Neutrophil (primary cell): ENCODE results near the gene SLC9B1.

Experiments used
- H3K27ac ChIP-seq: fragments of 200-600 bp; sonication (generic); 2 replicates; pipeline ENCODE4 v1.5.1; 2016; ENCODE audit warnings: mild to moderate bottlenecking, moderate library complexity
- H3K27me3 ChIP-seq: fragments of 200-600 bp; sonication (generic); 2 replicates; pipeline ENCODE4 v1.6.0; 2016; ENCODE audit warnings: mild to moderate bottlenecking
- H3K36me3 ChIP-seq: fragments of 200-600 bp; sonication (generic); 2 replicates; pipeline ENCODE4 v1.5.1; 2017
- H3K4me1 ChIP-seq, 2 experiments: fragments of 200-600 bp in 1 of 2; sonication (generic) in 1 of 2; 1 replicate in 1 of 2; 2 replicates in 1 of 2; pipeline versions ENCODE4 v1.5.1 to v1.6.1; 2013 to 2016; ENCODE audit warnings: low read depth in 1 of 2, low read length in 1 of 2, mild to moderate bottlenecking in 1 of 2, moderate library complexity in 1 of 2; ENCODE audit not compliant: control insufficient read depth in 1 of 2, insufficient read depth in 1 of 2
- H3K4me3 ChIP-seq, 2 experiments: fragments of 200-600 bp in 1 of 2; sonication (generic) in 1 of 2; 1 replicate in 1 of 2; 2 replicates in 1 of 2; pipeline ENCODE4 v1.5.1; 2013 to 2016; ENCODE audit warnings: low read depth in 1 of 2, low read length in 1 of 2, mild to moderate bottlenecking in 1 of 2, moderate library complexity in 1 of 2
- H3K9me3 ChIP-seq: fragments of 200-600 bp; sonication (generic); 2 replicates; pipeline ENCODE4 v1.5.1; 2016
- CTCF ChIP-seq: fragments of 200-600 bp; sonication (generic); IDR thresholded peaks from 2 replicates; pipeline ENCODE4 v1.5.1; 2016; ENCODE audit warnings: antibody characterized with exemption

The SLC9B1 gene

GRCh38 chr4:103019308-103020124 is at the start of gene SLC9B1:
TSS of gene SLC9B1 (minus strand) at chr4:103019705. CDS start at chr4:102991711, 27,994 bp downstream.
- peak within 1 kb of the TSS; percentile 62 to 64 for H3K4me3 ChIP-seq
- peaks cover 3% of the 10 kb centered on the region for H3K27me3 ChIP-seq
- TF ChIP-seq CTCF, result no peak

GRCh38 chr4:103067841-103068547 is 48.5 kb upstream of the SLC9B1 start:
- Histone ChIP-seq H3K27me3 (no peaks in the 10 kb centered on the region), H3K27ac (no peak overlapping the region), H3K4me1 (no peaks in the 10 kb centered on the region), H3K9me3 (no peaks in the 10 kb centered on the region), H3K36me3 (no peaks in the 10 kb centered on the region), H3K4me3 (no peak overlapping the region)
- TF ChIP-seq CTCF, result no peak

More at GRCh38 chr4:103019308-103020124, at the start of gene SLC9B1:
- Histone ChIP-seq H3K27ac (peak within 1 kb of the TSS; percentile 82), H3K36me3 (no peaks in the 10 kb centered on the region), H3K4me1 (peaks cover 6 to 8% of the 10 kb centered on the region in 2 experiments), H3K9me3 (no peaks in the 10 kb centered on the region)

- H3K4me1 ChIP-seq, result no peaks in the 10 kb centered on the region
- H3K36me3 ChIP-seq, result no peaks in the 10 kb centered on the region
- H3K9me3 ChIP-seq, result no peaks in the 10 kb centered on the region
- TF ChIP-seq CTCF, result no peak
- H3K4me3 ChIP-seq, result no peak overlapping the region
- no peaks in the 10 kb centered on the region for H3K27me3 ChIP-seq
- no peak overlapping the region for H3K27ac ChIP-seq
Observed at GRCh38 chr4:103060453-103061148, 41.1 kb upstream of the SLC9B1 start.

- no peaks in the 10 kb centered on the region for H3K9me3 ChIP-seq
- TF ChIP-seq CTCF, result no peak
Observed at GRCh38 chr4:103054030-103054429, 34.5 kb upstream of the SLC9B1 start.

GRCh38 chr4:103052779-103053178 is 33.3 kb upstream of the SLC9B1 start:
- H3K27ac ChIP-seq, result no peak overlapping the region
- no peaks in the 10 kb centered on the region for H3K36me3 ChIP-seq
- no peak overlapping the region for H3K4me3 ChIP-seq
- no peaks in the 10 kb centered on the region for H3K9me3 ChIP-seq
- H3K27me3 ChIP-seq, result no peaks in the 10 kb centered on the region
- TF ChIP-seq CTCF, result no peak
- H3K4me1 ChIP-seq, result no peaks in the 10 kb centered on the region

More at GRCh38 chr4:103054030-103054429, 34.5 kb upstream of the SLC9B1 start:
- Histone ChIP-seq H3K4me1 (no peaks in the 10 kb centered on the region), H3K27ac (no peak overlapping the region), H3K27me3 (no peaks in the 10 kb centered on the region), H3K36me3 (no peaks in the 10 kb centered on the region), H3K4me3 (no peak overlapping the region)
